Neural cell (in vitro differentiated cells): ENCODE measurements around the gene SPPL3. TPM values are rescaled to one million over a fixed set of nuclear protein-coding genes. Genes with fewer than 3 reads are reported as not detected.
"Not testable (repeated sequence)": the region's sequence is repeated elsewhere in the genome, so short reads cannot be mapped to it uniquely, and the experiment has no call there.

Source experiments
- H2AFZ ChIP-seq: fragments of 200-600, 300-800 bp; sonication (generic), shearing (Covaris generic); 2 replicates; pipeline ENCODE4 v1.6.0; 2014; ENCODE audit warnings: low read depth, mild to moderate bottlenecking, antibody characterized with exemption, low read length, moderate library complexity
- H3F3A ChIP-seq: fragments of 200-600 bp; shearing (Covaris generic); 2 replicates; pipeline ENCODE4 v1.6.1; 2016; ENCODE audit warnings: mild to moderate bottlenecking, moderate library complexity, mixed read lengths, antibody characterized with exemption, low read length; ENCODE audit not compliant: insufficient read depth, poor library complexity, severe bottlenecking
- H3K27ac ChIP-seq: fragments of 200-600, 300-800 bp; sonication (generic), shearing (Covaris generic); 2 replicates; pipeline ENCODE4 v1.5.1; 2014; ENCODE audit warnings: mild to moderate bottlenecking, low read length, moderate library complexity
- H3K27me3 ChIP-seq: fragments of 300-800, 200-600 bp; sonication (generic), shearing (Covaris generic); 2 replicates; pipeline ENCODE4 v1.6.0; 2014; ENCODE audit warnings: mild to moderate bottlenecking, low read depth, low read length, moderate library complexity; ENCODE audit not compliant: insufficient read depth
- H3K36me3 ChIP-seq: fragments of 300-800, 200-600 bp; sonication (generic), shearing (Covaris generic); 2 replicates; pipeline ENCODE4 v1.5.1; 2014; ENCODE audit warnings: mild to moderate bottlenecking, antibody characterized with exemption, low read length, moderate library complexity; ENCODE audit not compliant: insufficient read depth
- H3K4me2 ChIP-seq: fragments of 300-800, 200-600 bp; sonication (generic), shearing (Covaris generic); 2 replicates; pipeline ENCODE4 v1.6.0; 2014; ENCODE audit warnings: mild to moderate bottlenecking, low read length
- H3K4me3 ChIP-seq: fragments of 300-800, 200-600 bp; sonication (generic), shearing (Covaris generic); 2 replicates; pipeline ENCODE4 v1.5.1; 2014; ENCODE audit warnings: mild to moderate bottlenecking, low read length, moderate library complexity
- H3K79me2 ChIP-seq: fragments of 200-600 bp; shearing (Covaris generic); replicated peaks from 2 replicates; pipeline ENCODE4 v1.6.0; 2014; ENCODE audit warnings: mild to moderate bottlenecking, low read length, moderate library complexity; ENCODE audit not compliant: insufficient read depth
- H3K9ac ChIP-seq: fragments of 300-800, 200-600 bp; sonication (generic), shearing (Covaris generic); 2 replicates; pipeline ENCODE4 v1.6.1; 2016; ENCODE audit warnings: mild to moderate bottlenecking, low read length, mixed read lengths
- H3K9me2 ChIP-seq: fragments of 200-600 bp; shearing (Covaris generic); 2 replicates; pipeline ENCODE4 v1.6.1; 2016; ENCODE audit warnings: mild to moderate bottlenecking, low read length, mixed read lengths; ENCODE audit not compliant: insufficient read depth
- H3K9me3 ChIP-seq: fragments of 200-600, 300-800 bp; sonication (generic), shearing (Covaris generic); 2 replicates; pipeline ENCODE4 v1.6.1; 2016; ENCODE audit warnings: mild to moderate bottlenecking, mixed run types, low read length, moderate library complexity, mixed read lengths
- H4K20me1 ChIP-seq: fragments of 200-600 bp; shearing (Covaris generic); 2 replicates; pipeline ENCODE4 v1.6.1; 2016; ENCODE audit warnings: mild to moderate bottlenecking, mixed run types; ENCODE audit not compliant: insufficient read depth
- CTCF ChIP-seq: fragments of 450-650 bp; IDR thresholded peaks from 2 replicates; pipeline ENCODE4 v1.5.1; 2014; ENCODE audit warnings: antibody characterized with exemption, mild to moderate bottlenecking, moderate library complexity; ENCODE audit not compliant: poor library complexity, severe bottlenecking
- EP300 ChIP-seq: fragments of 450-650 bp; conservative IDR thresholded peaks from 2 replicates; pipeline ENCODE4 v1.6.1; 2014; ENCODE audit warnings: antibody characterized with exemption, mild to moderate bottlenecking, moderate library complexity; ENCODE audit not compliant: poor library complexity, severe bottlenecking
- EZH2 ChIP-seq: fragments of 200-600, 300-800 bp; shearing (Covaris generic), sonication (generic); IDR thresholded peaks from 2 replicates; pipeline ENCODE4 v1.6.1; 2014; ENCODE audit warnings: antibody characterized with exemption, low read length, borderline replicate concordance, mild to moderate bottlenecking; ENCODE audit not compliant: insufficient read depth, poor library complexity, severe bottlenecking
- MXI1 ChIP-seq: fragments of 450-650 bp; conservative IDR thresholded peaks from 2 replicates; pipeline ENCODE4 v1.6.1; 2014; ENCODE audit warnings: antibody characterized with exemption, mild to moderate bottlenecking; ENCODE audit not compliant: poor library complexity, severe bottlenecking
- POLR2AphosphoS5 ChIP-seq: IDR thresholded peaks from 2 replicates; pipeline ENCODE4 v1.6.1; 2012
- RAD21 ChIP-seq: fragments of 450-650 bp; conservative IDR thresholded peaks from 2 replicates; pipeline ENCODE4 v1.6.1; 2014; ENCODE audit warnings: antibody characterized with exemption, mild to moderate bottlenecking, moderate library complexity
- REST ChIP-seq: IDR thresholded peaks from 2 replicates; pipeline ENCODE4 v1.6.1; 2012; ENCODE audit warnings: borderline replicate concordance
- SMC3 ChIP-seq: fragments of 450-650 bp; conservative IDR thresholded peaks from 2 replicates; pipeline ENCODE4 v1.6.1; 2014; ENCODE audit warnings: antibody characterized with exemption, mild to moderate bottlenecking, moderate library complexity; ENCODE audit not compliant: poor library complexity
- TAF1 ChIP-seq: IDR thresholded peaks from 2 replicates; pipeline ENCODE4 v1.6.1; 2012; ENCODE audit warnings: low read depth
- polyA plus RNA-seq: library from polyadenylated mRNA; depleted of rRNA; stranded (reverse); fragments of >200 nt; gene quantifications from 2 replicates; pipeline ENCODE4 v1.2.3, GENCODE V29; 2014

SPPL3 gene
- polyA plus RNA-seq, 1 donor from 2014 or later = 21.3 TPM

GRCh38 chr12:120841525-120841924 lies 62.6 kb downstream of the SPPL3 start:
- H4K20me1 ChIP-seq = no peaks in the 10 kb centered on the region
- TF ChIP-seq POLR2AphosphoS5 (no peak), TAF1 (no peak), SMC3 (no peak), EZH2 (no peak), CTCF (no peak), REST (no peak), MXI1 (no peak)
- H3K27ac ChIP-seq = no peak overlapping the region
- H3K79me2 ChIP-seq = no peaks in the 10 kb centered on the region
- H3K27me3 ChIP-seq = no peaks in the 10 kb centered on the region
- H3K9me3 ChIP-seq = no peaks in the 10 kb centered on the region
- no peak overlapping the region for H2AFZ ChIP-seq
- no peaks in the 10 kb centered on the region for H3F3A ChIP-seq
- no peak overlapping the region for H3K9ac ChIP-seq
- no peaks in the 10 kb centered on the region for H3K36me3 ChIP-seq
- H3K9me2 ChIP-seq = no peaks in the 10 kb centered on the region
- H3K4me3 ChIP-seq = no peak overlapping the region
- no peak overlapping the region for H3K4me2 ChIP-seq

- no peaks in the 10 kb centered on the region for H3K36me3 ChIP-seq
- no peak overlapping the region for H3K9ac ChIP-seq
- no peaks in the 10 kb centered on the region for H3F3A ChIP-seq
- TF ChIP-seq TAF1 (no peak), REST (no peak), SMC3 (no peak), MXI1 (no peak), CTCF (no peak), POLR2AphosphoS5 (no peak), RAD21 (no peak), EZH2 (no peak), EP300 (no peak)
- H3K27ac ChIP-seq = no peak overlapping the region
- H2AFZ ChIP-seq = no peak overlapping the region
- H3K27me3 ChIP-seq = no peaks in the 10 kb centered on the region
- H3K4me2 ChIP-seq = no peak overlapping the region
- H3K9me2 ChIP-seq = no peaks in the 10 kb centered on the region
- peaks cover 8% of the 10 kb centered on the region for H3K79me2 ChIP-seq
- H3K9me3 ChIP-seq = no peaks in the 10 kb centered on the region
- H3K4me3 ChIP-seq = no peak overlapping the region
- H4K20me1 ChIP-seq = no peaks in the 10 kb centered on the region
Measured at GRCh38 chr12:120839503-120839902, 64.7 kb downstream of the SPPL3 start.

GRCh38 chr12:120838629-120839383 lies 65.4 kb downstream of the SPPL3 start:
- H3K9me3 ChIP-seq, H3K4me3 ChIP-seq, H3K9ac ChIP-seq, H3K9me2 ChIP-seq, H3K27ac ChIP-seq, H3K27me3 ChIP-seq, H2AFZ ChIP-seq, H3K36me3 ChIP-seq, H3F3A ChIP-seq, H4K20me1 ChIP-seq, H3K4me2 ChIP-seq: not testable (repeated sequence)
- H3K79me2 ChIP-seq = peaks cover 15% of the 10 kb centered on the region
